H1 (cell line): ENCODE measurements around the gene KRT4. TPM values are rescaled to one million over a fixed set of nuclear protein-coding genes. Genes with fewer than 3 reads are reported as not detected.

Experiments used
- CTCF ChIA-PET: fragments of 300-600 bp; sonication (Branson Sonifier 250); formaldehyde crosslinking; loops from one replicate; lab custom pipeline; 2021; ENCODE audit not compliant: partially characterized antibody; lab: Charles Lee
- POLR2A ChIA-PET: fragments of 300-600 bp; sonication (Branson Sonifier 250); formaldehyde crosslinking; loops from one replicate; lab custom pipeline; 2021; ENCODE audit warnings: inconsistent platforms; ENCODE audit not compliant: partially characterized antibody; lab: Charles Lee
- DNase-seq, 2 experiments: peaks; one replicate each; pipeline versions ENCODE4 v3.0.0 to v3.0.0-alpha.2; 2010 to 2022; ENCODE audit warnings: low spot score in 2 of 2, low read depth in 1 of 2, mixed read lengths in 1 of 2
- FAIRE-seq: peaks from 2 replicates; lab custom pipeline; 2011; peaks lifted over from hg19 to GRCh38; lab: Jason Lieb, UNC
- H2AFZ ChIP-seq: 2 replicates; pipeline ENCODE4 v1.8.1; 2012; ENCODE audit warnings: low read length, inconsistent platforms
- H2AK5ac ChIP-seq: 2 replicates; pipeline ENCODE4 v1.6.1; 2013; ENCODE audit warnings: low read depth, low read length
- H2BK120ac ChIP-seq: replicated peaks from 2 replicates; pipeline ENCODE3; 2013; ENCODE audit warnings: low read depth, low read length, inconsistent platforms
- H2BK12ac ChIP-seq: 2 replicates; pipeline ENCODE4 v1.6.1; 2013; ENCODE audit warnings: low read depth, low read length
- H2BK15ac ChIP-seq: 2 replicates; pipeline ENCODE4 v1.6.1; 2013; ENCODE audit warnings: low read length
- H2BK20ac ChIP-seq: 2 replicates; pipeline ENCODE4 v1.6.1; 2013; ENCODE audit warnings: low read length
- H2BK5ac ChIP-seq: 2 replicates; pipeline ENCODE4 v1.6.1; 2013; ENCODE audit warnings: low read depth, low read length
- H3K14ac ChIP-seq: 2 replicates; pipeline ENCODE4 v1.6.1; 2013; ENCODE audit warnings: inconsistent platforms; ENCODE audit not compliant: insufficient read length
- H3K18ac ChIP-seq: 2 replicates; pipeline ENCODE4 v1.6.1; 2013; ENCODE audit warnings: low read length; ENCODE audit errors: extremely low read depth
- H3K23ac ChIP-seq: 2 replicates; pipeline ENCODE4 v1.6.1; 2013; ENCODE audit warnings: inconsistent platforms; ENCODE audit not compliant: insufficient read length
- H3K23me2 ChIP-seq: 2 replicates; pipeline ENCODE4 v1.6.1; 2013; ENCODE audit warnings: low read depth, low read length
- H3K27ac ChIP-seq: 2 replicates; pipeline ENCODE4 v1.6.1; 2011; ENCODE audit warnings: low read depth, low read length, inconsistent platforms
- H3K27me3 ChIP-seq, 4 experiments: replicated peaks in 1 of 4; 1 replicate in 1 of 4; 2 replicates in 3 of 4; pipeline versions ENCODE4 v1.6.1 to v1.8.1; 2011 to 2013; ENCODE audit warnings: low read length in 3 of 4, mild to moderate bottlenecking in 3 of 4, inconsistent platforms in 2 of 4, mixed read lengths in 2 of 4, moderate library complexity in 1 of 4; ENCODE audit not compliant: control insufficient read depth in 3 of 4, insufficient read depth in 3 of 4; ENCODE audit errors: extremely low read depth in 1 of 4
- H3K36me3 ChIP-seq, 4 experiments: 2 replicates each; pipeline versions ENCODE4 v1.6.1 to v1.8.1; 2011 to 2013; ENCODE audit warnings: mild to moderate bottlenecking in 4 of 4, low read length in 3 of 4, moderate library complexity in 2 of 4, control low read depth in 1 of 4, inconsistent platforms in 1 of 4; ENCODE audit not compliant: insufficient read depth in 4 of 4, control insufficient read depth in 2 of 4
- H3K4ac ChIP-seq: replicated peaks from 2 replicates; pipeline ENCODE3; 2013; ENCODE audit warnings: low read length, low read depth, mixed read lengths, inconsistent platforms; ENCODE audit not compliant: insufficient read length
- H3K4me1 ChIP-seq, 4 experiments: replicated peaks in 1 of 4; 1 replicate in 1 of 4; 2 replicates in 3 of 4; pipeline versions ENCODE4 v1.6.1 to v1.8.1; 2011 to 2013; ENCODE audit warnings: low read length in 3 of 4, inconsistent platforms in 2 of 4, mixed read lengths in 1 of 4; ENCODE audit not compliant: insufficient read depth in 4 of 4, control insufficient read depth in 3 of 4
- H3K4me2 ChIP-seq, 2 experiments: 2 replicates each; pipeline versions ENCODE4 v1.6.1 to v1.8.1; 2011 to 2013; ENCODE audit warnings: low read depth in 2 of 2, low read length in 2 of 2, control low read depth in 1 of 2, inconsistent platforms in 1 of 2, mild to moderate bottlenecking in 1 of 2; ENCODE audit not compliant: insufficient read depth in 1 of 2
- H3K4me3 ChIP-seq, 4 experiments: fragments of 200-600, 300-600 bp in 1 of 4; sonication (generic), shearing (Covaris generic), sonication (Bioruptor Twin) in 1 of 4; 2 replicates each; pipeline versions ENCODE4 v1.5.1 to v1.8.1; 2011 to 2016; ENCODE audit warnings: low read length in 4 of 4, low read depth in 3 of 4, control low read depth in 2 of 4, inconsistent platforms in 2 of 4, mild to moderate bottlenecking in 2 of 4, mixed read lengths in 1 of 4, moderate library complexity in 1 of 4; ENCODE audit not compliant: insufficient read depth in 2 of 4; ENCODE audit errors: extremely low read depth in 1 of 4
- H3K56ac ChIP-seq: replicated peaks from 2 replicates; pipeline ENCODE3; 2013; ENCODE audit warnings: low read depth, mild to moderate bottlenecking, mixed read lengths, low read length, inconsistent platforms; ENCODE audit not compliant: insufficient read length
- H3K79me1 ChIP-seq: 2 replicates; pipeline ENCODE4 v1.6.1; 2013; ENCODE audit warnings: low read depth, low read length, control low read depth
- H3K79me2 ChIP-seq, 2 experiments: 2 replicates each; pipeline versions ENCODE4 v1.6.1 to v1.8.1; 2012 to 2013; ENCODE audit warnings: low read length in 2 of 2, mild to moderate bottlenecking in 2 of 2, inconsistent platforms in 1 of 2; ENCODE audit not compliant: insufficient read depth in 2 of 2, control insufficient read depth in 1 of 2
- H3K9ac ChIP-seq, 4 experiments: replicated peaks in 1 of 4; 1 replicate in 1 of 4; 2 replicates in 3 of 4; pipeline versions ENCODE4 v1.6.1 to v1.8.1; 2011 to 2013; ENCODE audit warnings: low read depth in 3 of 4, low read length in 3 of 4, control low read depth in 2 of 4, mild to moderate bottlenecking in 2 of 4, moderate library complexity in 2 of 4, inconsistent platforms in 1 of 4; ENCODE audit errors: extremely low read depth in 1 of 4
- H3K9me3 ChIP-seq, 2 experiments: 2 replicates each; pipeline versions ENCODE4 v1.6.1 to v1.8.1; 2012 to 2013; ENCODE audit warnings: mild to moderate bottlenecking in 2 of 2, moderate library complexity in 2 of 2, control low read depth in 1 of 2, inconsistent platforms in 1 of 2, low read depth in 1 of 2, low read length in 1 of 2, mixed read lengths in 1 of 2; ENCODE audit not compliant: insufficient read depth in 2 of 2
- H4K20me1 ChIP-seq, 2 experiments: replicated peaks in 1 of 2; 2 replicates each; pipeline versions ENCODE3 to v1.8.1; 2011 to 2013; ENCODE audit warnings: inconsistent platforms in 2 of 2, low read length in 2 of 2, mild to moderate bottlenecking in 1 of 2; ENCODE audit not compliant: insufficient read depth in 2 of 2, control insufficient read depth in 1 of 2
- H4K5ac ChIP-seq: 2 replicates; pipeline ENCODE4 v1.6.1; 2013; ENCODE audit warnings: low read length, low read depth, mixed read lengths, inconsistent platforms; ENCODE audit not compliant: insufficient read length
- H4K8ac ChIP-seq: 2 replicates; pipeline ENCODE4 v1.8.0; 2013; ENCODE audit warnings: mild to moderate bottlenecking, moderate library complexity, low read length, inconsistent platforms; ENCODE audit not compliant: insufficient read depth; ENCODE audit errors: extremely low read depth
- H4K91ac ChIP-seq: replicated peaks from 2 replicates; pipeline ENCODE3; 2013; ENCODE audit warnings: low read length, mixed read lengths, inconsistent platforms; ENCODE audit not compliant: insufficient read length
- CHD1 ChIP-seq: IDR thresholded peaks from 2 replicates; pipeline ENCODE4 v1.6.1; 2012; ENCODE audit warnings: low read depth, low read length, improper control_type of control experiment
- HDAC2 ChIP-seq, 2 experiments: fragments of 300-600 bp in 1 of 2; sonication (generic) in 1 of 2; IDR thresholded peaks; 2 replicates each; pipeline ENCODE4 v1.6.1; 2011 to 2012; ENCODE audit warnings: low read depth in 2 of 2, low read length in 2 of 2, mild to moderate bottlenecking in 2 of 2, moderate library complexity in 2 of 2, borderline replicate concordance in 1 of 2, inconsistent platforms in 1 of 2
- HDAC6 ChIP-seq: IDR thresholded peaks from one replicate; pipeline ENCODE4 v1.7.1; 2012; ENCODE audit warnings: low read depth, mild to moderate bottlenecking, inconsistent platforms, low read length, moderate library complexity
- KDM4A ChIP-seq: IDR thresholded peaks from one replicate; pipeline ENCODE4 v1.7.1; 2012; ENCODE audit warnings: low read depth, mild to moderate bottlenecking, moderate library complexity, low read length, inconsistent platforms; ENCODE audit not compliant: severe bottlenecking
- KDM5A ChIP-seq: fragments of 200-600 bp; IDR thresholded peaks from 2 replicates; pipeline ENCODE4 v1.7.1; 2012; ENCODE audit warnings: mild to moderate bottlenecking, low read length, inconsistent platforms, mixed read lengths
- RXRA ChIP-seq: IDR thresholded peaks from 2 replicates; pipeline ENCODE4 v1.6.1; 2011; ENCODE audit warnings: low read depth, mild to moderate bottlenecking, low read length, moderate library complexity; ENCODE audit not compliant: insufficient read depth
- SIN3A ChIP-seq, 2 experiments: IDR thresholded peaks in 1 of 2; conservative IDR thresholded peaks in 1 of 2; 2 replicates each; pipeline ENCODE4 v1.6.1; 2011 to 2012; ENCODE audit warnings: low read length in 2 of 2, improper control_type of control experiment in 1 of 2, low read depth in 1 of 2, mild to moderate bottlenecking in 1 of 2
- TCF12 ChIP-seq: IDR thresholded peaks from 2 replicates; pipeline ENCODE4 v1.6.1; 2011; ENCODE audit warnings: low read depth, mild to moderate bottlenecking, low read length
- YY1 ChIP-seq: IDR thresholded peaks from 2 replicates; pipeline ENCODE4 v1.6.1; 2011; ENCODE audit warnings: low read depth, mild to moderate bottlenecking, low read length
- WGBS, 2 experiments: shearing (Covaris generic) in 1 of 2; methylation state at CpG; one replicate each; pipeline versions ENCODE4 v1.1.6 to v1.1.7; 2013 to 2015; ENCODE audit warnings: low lambda C conversion rate in 2 of 2, mixed read lengths in 2 of 2, inconsistent platforms in 1 of 2, low coverage in 1 of 2, missing lambda C conversion rate in 1 of 2; ENCODE audit not compliant: insufficient replicate concordance in 2 of 2, insufficient coverage in 1 of 2, insufficient read length in 1 of 2; ENCODE audit errors: extremely low coverage in 1 of 2, missing lambda C conversion rate in 1 of 2; 5-methylcytosine and 5-hydroxymethylcytosine counted together
- polyA plus RNA-seq, 7 experiments: library from polyadenylated mRNA; depleted of rRNA in 3 of 7; stranded (reverse) in 5 of 7; unstranded in 2 of 7; fragments of >200 nt in 5 of 7; fragments of 200-250 nt in 2 of 7; gene quantifications; 1 replicate in 5 of 7; 2 replicates in 1 of 7; 4 replicates in 1 of 7; pipeline versions ENCODE4 v1.2.1 to v1.2.3, GENCODE V29; 2011 to 2013; ENCODE audit warnings: missing spikeins in 2 of 7, mixed read lengths in 2 of 7
- total RNA-seq: library from RNA; stranded (reverse); fragmentation: NEBNext Ultra II Directional; extraction: Animal tissue kit (Norgen Biotek cat#: 25700); gene quantifications from 2 replicates; pipeline ENCODE4 v1.2.1, GENCODE V29; 2021

KRT4 gene
- total and polyA plus RNA-seq, 2 of the 8 experiments (the other 6 are each of a cell fraction or from before 2014, with no cell fraction given), result not detected

- Histone ChIP-seq H4K91ac (no peak overlapping the region), H2BK20ac (no peak overlapping the region), H2BK5ac (no peak overlapping the region), H2AFZ (no peak overlapping the region), H2BK15ac (no peak overlapping the region), H3K4me2 (no peak overlapping the region), H3K27me3 (no peaks in the 10 kb centered on the region; a peak in 1 of 7 replicates), H4K20me1 (no peaks in the 10 kb centered on the region), H3K36me3 (no peaks in the 10 kb centered on the region), H3K27ac (no peak overlapping the region), H2AK5ac (no peak overlapping the region), H3K18ac (no peak overlapping the region), H3K14ac (no peak overlapping the region), H3K79me2 (no peaks in the 10 kb centered on the region), H2BK12ac (no peak overlapping the region), H4K8ac (no peak overlapping the region), H3K23ac (no peak overlapping the region), H3K4me3 (no peak overlapping the region), H3K4ac (no peak overlapping the region), H3K79me1 (no peaks in the 10 kb centered on the region), H3K23me2 (no peaks in the 10 kb centered on the region), H3K4me1 (peaks cover 0 to 2% (median 0%) of the 10 kb centered on the region in 4 experiments; a peak in 1 of 7 replicates), H4K5ac (no peak overlapping the region), H3K56ac (no peak overlapping the region), H3K9ac (no peak overlapping the region), H3K9me3 (no peaks in the 10 kb centered on the region), H2BK120ac (no peak overlapping the region)
- WGBS, 2 experiments, result 90% methylated on average over 3 of the region's 3 CpGs; no CpG with 5 or more reads in 1 of the 2 experiments
- TF ChIP-seq SIN3A (conservative IDR thresholded peaks at IDR 0.05 in 1 of 2, IDR thresholded peaks at IDR 0.05 in 1 of 2; ENCODE audit: low read depth in 1 of 2, low read length in 2 of 2), result no peak
- no peak for TF ChIP-seq HDAC6
- TF ChIP-seq KDM4A, result no peak
- TF ChIP-seq TCF12, result no peak
- TF ChIP-seq HDAC2 (IDR thresholded peaks at IDR 0.05; ENCODE audit: borderline replicate concordance in 1 of 2, low read depth in 2 of 2, low read length in 2 of 2), result no peak
- no peak for TF ChIP-seq CHD1
- TF ChIP-seq YY1, result no peak
- TF ChIP-seq KDM5A, result no peak
- TF ChIP-seq RXRA, result no peak
- FAIRE-seq (no peak), DNase-seq (no peak)
- ChIA-PET CTCF (interaction anchor here (0.9 to 1.3 kb wide), 4 partner anchors 9 to 21 kb away, joined by 3 to 5 read pairs (median 4); no protein-coding TSS in a partner anchor), POLR2A (no interaction called here)
Observed at GRCh38 chr12:52856787-52857186, 42.9 kb upstream of the KRT4 start.
